Adipocyte (in vitro differentiated cells): ENCODE data around the gene TATDN2.

Experiments used
- DNase-seq: peaks from one replicate; pipeline ENCODE4 v3.0.0-alpha.2; 2015; ENCODE audit warnings: low read depth
- H3K27me3 ChIP-seq: replicated peaks from 2 replicates; pipeline ENCODE4 v1.7.0; 2013; ENCODE audit warnings: mild to moderate bottlenecking, low read length, moderate library complexity; ENCODE audit not compliant: control insufficient read depth, insufficient read depth
- H3K36me3 ChIP-seq: 2 replicates; pipeline ENCODE4 v1.7.0; 2013; ENCODE audit warnings: low read length, mild to moderate bottlenecking, moderate library complexity; ENCODE audit not compliant: control insufficient read depth, insufficient read depth, severe bottlenecking
- H3K4me1 ChIP-seq: 2 replicates; pipeline ENCODE4 v1.7.0; 2013; ENCODE audit warnings: mild to moderate bottlenecking, low read length, moderate library complexity; ENCODE audit not compliant: control insufficient read depth, insufficient read depth
- H3K4me3 ChIP-seq: 2 replicates; pipeline ENCODE4 v1.7.0; 2013; ENCODE audit warnings: mild to moderate bottlenecking, low read length, moderate library complexity
- H3K9ac ChIP-seq: 2 replicates; pipeline ENCODE4 v1.7.0; 2013; ENCODE audit warnings: mild to moderate bottlenecking, low read length, moderate library complexity
- H3K9me3 ChIP-seq: 2 replicates; pipeline ENCODE4 v1.7.0; 2013; ENCODE audit warnings: mild to moderate bottlenecking, low read length, moderate library complexity; ENCODE audit not compliant: control insufficient read depth

Gene TATDN2

DNA sequence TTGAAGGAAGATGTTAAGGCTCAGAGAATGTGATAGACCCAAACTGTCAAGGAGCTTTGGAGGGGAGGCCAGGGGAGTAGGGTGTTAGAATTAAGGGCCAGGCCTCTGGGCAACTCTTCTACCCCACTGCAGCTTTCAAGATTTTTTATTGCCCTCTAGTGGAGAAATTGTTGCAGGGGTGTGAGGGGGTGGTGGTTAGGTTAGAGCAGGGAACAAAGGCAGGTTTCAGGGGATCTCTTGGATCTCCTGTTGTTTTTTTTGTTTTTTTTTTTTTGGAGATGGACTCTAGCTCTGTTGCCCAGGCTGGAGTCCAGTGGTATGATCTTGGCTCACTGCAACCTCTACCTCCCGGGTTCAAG, 74.1 kb downstream of the TATDN2 start:
- no peak overlapping the region for H3K4me3 ChIP-seq
- H3K4me1 ChIP-seq: peaks cover 17% of the 10 kb centered on the region
- no peaks in the 10 kb centered on the region for H3K9me3 ChIP-seq
- H3K36me3 ChIP-seq: peaks cover 19% of the 10 kb centered on the region
- DNase-seq: no peak
- peaks cover 28% of the 10 kb centered on the region for H3K27me3 ChIP-seq
- no peak overlapping the region for H3K9ac ChIP-seq

DNA sequence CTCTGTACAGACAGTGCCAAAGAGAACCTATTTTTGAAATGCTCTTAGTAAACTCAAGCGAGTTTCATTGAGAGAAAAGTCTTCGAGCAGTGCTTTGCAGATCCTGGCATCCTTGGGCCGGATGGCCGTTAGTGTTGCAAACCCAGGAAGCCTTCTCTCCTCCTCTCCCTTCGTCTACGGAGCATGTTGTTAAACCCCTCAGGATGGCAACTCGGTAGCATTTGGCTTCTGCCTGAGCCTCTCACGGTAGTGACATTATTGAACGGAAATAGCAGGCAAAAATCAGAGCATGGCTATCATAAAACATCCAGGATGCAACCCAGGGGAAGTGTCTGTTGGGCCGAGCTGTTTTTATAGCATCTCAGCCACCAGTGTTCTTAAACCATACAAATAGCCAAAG, 79.3 kb downstream of the TATDN2 start:
- peaks cover 2% of the 10 kb centered on the region for H3K9me3 ChIP-seq
- DNase-seq: no peak
- H3K27me3 ChIP-seq: peaks cover 72% of the 10 kb centered on the region
- H3K4me1 ChIP-seq: no peaks in the 10 kb centered on the region
- no peak overlapping the region for H3K9ac ChIP-seq
- no peak overlapping the region for H3K4me3 ChIP-seq
- H3K36me3 ChIP-seq: no peaks in the 10 kb centered on the region

DNA sequence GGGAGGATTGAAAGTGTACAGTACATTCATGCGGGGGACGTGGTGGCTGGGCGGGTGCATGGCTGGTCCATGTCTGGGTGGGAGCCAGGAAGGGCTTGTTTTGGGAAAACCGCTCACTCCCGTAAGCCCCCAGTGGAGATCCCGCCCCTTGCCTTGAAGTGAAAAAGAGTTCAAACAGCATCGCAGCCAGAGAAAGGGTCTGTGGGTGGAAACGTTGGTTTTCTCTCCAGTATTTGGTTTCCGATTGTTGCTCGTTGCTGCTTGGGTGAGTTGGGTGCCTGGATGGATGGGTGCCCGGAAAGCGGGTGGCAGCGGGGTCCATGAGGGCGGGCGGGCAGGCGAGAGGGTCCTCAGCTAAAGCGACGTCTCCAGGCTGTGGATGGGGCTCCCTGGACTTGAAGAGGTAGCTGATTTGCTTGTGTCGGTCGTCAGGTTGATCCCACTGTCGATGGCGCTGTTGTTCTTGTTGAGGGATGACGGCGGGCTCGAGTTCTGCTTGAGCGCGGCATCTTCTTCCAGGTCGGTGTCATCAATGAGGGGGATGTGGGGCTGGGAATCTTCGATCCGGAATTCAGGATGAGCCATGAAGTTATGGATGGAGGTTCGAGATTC, 80.3 kb downstream of the TATDN2 start:
- no peaks in the 10 kb centered on the region for H3K4me1 ChIP-seq
- no peak overlapping the region for H3K9ac ChIP-seq
- H3K4me3 ChIP-seq: no peak overlapping the region
- H3K27me3 ChIP-seq: peaks cover 75% of the 10 kb centered on the region
- H3K36me3 ChIP-seq: no peaks in the 10 kb centered on the region
- no peak for DNase-seq
- peaks cover 2% of the 10 kb centered on the region for H3K9me3 ChIP-seq

DNA sequence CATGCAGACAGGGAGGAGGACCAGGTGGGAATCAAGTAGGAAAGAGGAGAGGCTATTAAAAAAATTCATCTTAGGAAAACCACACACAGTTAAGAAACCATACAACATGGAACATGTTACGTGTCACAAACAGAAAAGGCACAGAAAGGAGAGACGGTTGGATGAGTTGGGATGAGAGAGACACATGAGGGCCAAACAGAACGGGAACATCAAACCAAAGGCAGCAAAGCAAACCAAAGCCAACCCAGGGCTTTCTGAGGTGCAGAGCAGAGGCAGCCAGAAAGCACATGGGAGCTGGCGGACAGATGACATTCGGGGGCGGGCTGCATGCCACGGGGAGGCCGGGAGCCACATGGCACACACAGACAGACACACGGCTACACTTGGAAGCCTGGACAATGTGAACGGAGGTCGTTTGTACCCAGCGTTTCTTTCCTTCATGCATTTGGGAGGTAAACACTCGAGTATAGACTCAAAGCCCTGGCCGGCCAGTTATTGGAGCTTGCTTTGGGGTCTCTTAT, 81.3 kb downstream of the TATDN2 start:
- H3K9ac ChIP-seq: no peak overlapping the region
- no peaks in the 10 kb centered on the region for H3K4me1 ChIP-seq
- H3K4me3 ChIP-seq: no peak overlapping the region
- DNase-seq: no peak
- H3K9me3 ChIP-seq: peaks cover 2% of the 10 kb centered on the region
- H3K36me3 ChIP-seq: no peaks in the 10 kb centered on the region
- peaks cover 73% of the 10 kb centered on the region for H3K27me3 ChIP-seq

DNA sequence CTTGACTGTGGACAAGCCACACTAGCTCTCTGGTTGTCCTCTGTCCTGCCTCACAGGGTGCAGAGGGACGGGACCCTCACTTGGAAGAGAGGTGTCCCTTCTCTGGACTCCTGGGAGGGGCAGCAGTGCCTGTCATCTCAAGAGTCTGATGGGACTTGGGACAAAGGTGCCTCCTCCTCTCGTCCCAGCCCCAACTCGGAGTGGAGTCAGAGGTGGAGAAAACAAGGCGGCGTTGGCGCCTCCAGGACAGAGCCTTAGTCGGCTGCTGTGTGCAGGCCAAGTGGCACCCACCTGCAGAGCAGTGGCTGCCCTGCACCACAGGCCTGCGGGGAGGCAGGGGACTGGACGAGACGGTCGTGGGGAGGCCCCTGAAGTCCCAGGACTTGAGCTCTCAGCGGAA, 82.1 kb downstream of the TATDN2 start:
- no peak overlapping the region for H3K9ac ChIP-seq
- H3K36me3 ChIP-seq: no peaks in the 10 kb centered on the region
- no peak for DNase-seq
- no peaks in the 10 kb centered on the region for H3K4me1 ChIP-seq
- H3K9me3 ChIP-seq: peaks cover 2% of the 10 kb centered on the region
- peaks cover 72% of the 10 kb centered on the region for H3K27me3 ChIP-seq
- H3K4me3 ChIP-seq: no peak overlapping the region
